GM21447 (cell line): Measurements from ENCODE around the gene APRT.

Source experiments
- ATAC-seq: cut with Tn5 transposase; IDR thresholded peaks from one replicate; pipeline ENCODE4 v1.9.1; 2021; ENCODE audit not compliant: unreplicated experiment

Gene APRT

GRCh38 chr16:88760424-88761142, 51.1 kb downstream of the APRT start:
- ATAC-seq = no peak

GRCh38 chr16:88759976-88760350, 51.8 kb downstream of the APRT start:
- ATAC-seq = no peak
